ENCODE data around the gene LRMDA.

GRCh38 chr10:75736151-75736640, 304.8 kb downstream of the LRMDA start:
- TF ChIP-seq CTCF (IDR thresholded peaks at IDR 0.05) (no peak), POLR2A (IDR thresholded peaks at IDR 0.05) (no peak), EP300 (IDR thresholded peaks at IDR 0.05; ENCODE audit: low read depth) (no peak), POLR2AphosphoS5 (IDR thresholded peaks at IDR 0.05) (no peak)

Data from transverse colon (tissue), 4 donors.